ENCODE measurements around the gene NCKAP5.

GRCh38 chr2:133484784-133485183 lies 83.5 kb downstream of the NCKAP5 start:
- TF ChIP-seq ZBTB25 (CRISPR knock-in tag; IDR thresholded peaks at IDR 0.05) = no peak
- TF ChIP-seq CBX5 (CRISPR knock-in tag; IDR thresholded peaks at IDR 0.05; ENCODE audit: borderline replicate concordance) = no peak
- TF ChIP-seq POLR2AphosphoS2 (IDR thresholded peaks at IDR 0.05; ENCODE audit: low read depth, low read length) = no peak
- no peak for TF ChIP-seq ARNT2 (CRISPR knock-in tag; IDR thresholded peaks at IDR 0.05; ENCODE audit: low read depth)
- no peak for TF ChIP-seq NBN (conservative IDR thresholded peaks at IDR 0.05)

Measured in HepG2 (cell line).